Thoracic aorta (tissue), 2 donors: ENCODE measurements around the gene YBEY. TPM values are rescaled to one million over a fixed set of nuclear protein-coding genes. Genes with fewer than 3 reads are reported as not detected.

Experiments
- ATAC-seq: fragments of 150-250 bp; one replicate; pipeline ENCODE4 v1.8.0; 2017; ENCODE audit warnings: low read depth; ENCODE audit not compliant: insufficient number of reproducible peaks, low FRiP score
- DNase-seq: peaks from one replicate; pipeline ENCODE4 v3.0.0-alpha.2; 2020; ENCODE audit warnings: low spot score
- H3K27ac ChIP-seq, 2 donors: fragments of 200-600 bp; sonication (generic); 1 replicate in 1 of 2; 2 replicates in 1 of 2; pipeline ENCODE4 v1.5.1; 2016; ENCODE audit warnings: mild to moderate bottlenecking in 2 of 2, moderate library complexity in 2 of 2
- H3K27me3 ChIP-seq: fragments of 200-600 bp; sonication (generic); replicated peaks from 2 replicates; pipeline ENCODE4 v1.6.0; 2016; ENCODE audit warnings: mild to moderate bottlenecking; ENCODE audit not compliant: insufficient read depth
- H3K36me3 ChIP-seq: fragments of 200-600 bp; sonication (generic); one replicate; pipeline ENCODE4 v1.5.1; 2016
- H3K4me1 ChIP-seq, 2 donors: fragments of 200-600 bp; sonication (generic); 1 replicate in 1 of 2; 2 replicates in 1 of 2; pipeline versions ENCODE4 v1.5.1 to v1.6.0; 2016; ENCODE audit warnings: low read depth in 2 of 2, mild to moderate bottlenecking in 1 of 2; ENCODE audit not compliant: control insufficient read depth in 1 of 2
- H3K4me3 ChIP-seq: fragments of 200-600 bp; sonication (generic); 2 replicates; pipeline ENCODE4 v1.5.1; 2016; ENCODE audit warnings: mild to moderate bottlenecking
- H3K9me3 ChIP-seq: fragments of 200-600 bp; sonication (generic); 2 replicates; pipeline ENCODE4 v1.5.1; 2016
- total RNA-seq, 2 donors: library from RNA; depleted of rRNA; stranded (reverse); fragments of >200 nt; gene quantifications; one replicate each; pipeline versions ENCODE4 v1.1.0 to v1.2.3, GENCODE V29; 2016
- TF ChIP-seq, protein P1 (sequence below): fragments of 200-600 bp; sonication (generic); IDR thresholded peaks from one replicate; pipeline ENCODE4 v1.5.1; 2019; ENCODE audit warnings: antibody characterized with exemption

Gene YBEY
- total RNA-seq, 2 donors from 2014 or later: 5.1 to 11.9 TPM

DNA sequence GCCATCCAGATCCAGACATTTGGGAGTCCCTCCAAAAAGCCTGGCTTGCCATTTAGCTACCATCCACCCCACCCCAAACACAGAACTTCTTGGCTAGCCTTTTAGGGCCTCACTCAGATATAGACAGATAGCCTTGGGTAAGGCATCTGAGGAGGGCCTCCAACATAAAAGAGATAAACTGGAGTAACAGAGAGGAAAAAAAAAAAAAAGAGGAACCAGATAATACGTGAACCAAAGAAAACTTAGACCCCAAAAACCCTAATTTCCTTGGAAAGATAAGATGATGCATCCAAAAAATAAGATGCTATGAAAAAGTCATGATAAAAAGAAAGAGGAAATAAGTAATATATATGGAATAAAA is 37.7 kb upstream of the YBEY start:
- ATAC-seq: no peak
- TF ChIP-seq, protein P1, sequence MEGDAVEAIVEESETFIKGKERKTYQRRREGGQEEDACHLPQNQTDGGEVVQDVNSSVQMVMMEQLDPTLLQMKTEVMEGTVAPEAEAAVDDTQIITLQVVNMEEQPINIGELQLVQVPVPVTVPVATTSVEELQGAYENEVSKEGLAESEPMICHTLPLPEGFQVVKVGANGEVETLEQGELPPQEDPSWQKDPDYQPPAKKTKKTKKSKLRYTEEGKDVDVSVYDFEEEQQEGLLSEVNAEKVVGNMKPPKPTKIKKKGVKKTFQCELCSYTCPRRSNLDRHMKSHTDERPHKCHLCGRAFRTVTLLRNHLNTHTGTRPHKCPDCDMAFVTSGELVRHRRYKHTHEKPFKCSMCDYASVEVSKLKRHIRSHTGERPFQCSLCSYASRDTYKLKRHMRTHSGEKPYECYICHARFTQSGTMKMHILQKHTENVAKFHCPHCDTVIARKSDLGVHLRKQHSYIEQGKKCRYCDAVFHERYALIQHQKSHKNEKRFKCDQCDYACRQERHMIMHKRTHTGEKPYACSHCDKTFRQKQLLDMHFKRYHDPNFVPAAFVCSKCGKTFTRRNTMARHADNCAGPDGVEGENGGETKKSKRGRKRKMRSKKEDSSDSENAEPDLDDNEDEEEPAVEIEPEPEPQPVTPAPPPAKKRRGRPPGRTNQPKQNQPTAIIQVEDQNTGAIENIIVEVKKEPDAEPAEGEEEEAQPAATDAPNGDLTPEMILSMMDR: no peak
- Histone ChIP-seq H3K36me3 (peaks cover 69% of the 10 kb centered on the region), H3K27me3 (no peaks in the 10 kb centered on the region), H3K4me1 (no peaks in the 10 kb centered on the region), H3K4me3 (no peak overlapping the region), H3K27ac (no peak overlapping the region), H3K9me3 (no peaks in the 10 kb centered on the region)
- no peak for DNase-seq

DNA sequence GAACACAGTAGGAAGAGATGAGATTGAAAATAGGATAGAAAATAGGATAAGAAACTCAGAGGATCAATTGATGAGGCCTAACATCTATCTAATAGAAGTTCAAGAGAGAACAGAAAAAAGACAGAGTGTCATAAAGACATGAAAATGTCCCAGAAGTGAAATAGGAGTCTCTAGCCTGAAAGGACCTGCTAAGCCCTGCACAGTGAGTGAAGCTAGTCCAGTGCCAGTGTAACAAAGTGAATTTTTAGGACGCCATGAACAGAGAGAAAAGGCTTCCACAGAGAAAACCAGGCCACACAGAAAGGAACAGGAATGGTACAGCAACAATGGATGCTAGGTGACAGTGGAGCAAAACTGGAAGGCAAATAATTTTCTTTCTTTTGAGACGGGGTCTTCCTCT is 37.3 kb upstream of the YBEY start:
- ATAC-seq (no peak), DNase-seq (no peak)
- Histone ChIP-seq H3K4me3 (no peak overlapping the region), H3K36me3 (peaks cover 68% of the 10 kb centered on the region), H3K27ac (no peak overlapping the region), H3K9me3 (no peaks in the 10 kb centered on the region), H3K4me1 (no peaks in the 10 kb centered on the region), H3K27me3 (no peaks in the 10 kb centered on the region)
- TF ChIP-seq, protein P1: no peak

DNA sequence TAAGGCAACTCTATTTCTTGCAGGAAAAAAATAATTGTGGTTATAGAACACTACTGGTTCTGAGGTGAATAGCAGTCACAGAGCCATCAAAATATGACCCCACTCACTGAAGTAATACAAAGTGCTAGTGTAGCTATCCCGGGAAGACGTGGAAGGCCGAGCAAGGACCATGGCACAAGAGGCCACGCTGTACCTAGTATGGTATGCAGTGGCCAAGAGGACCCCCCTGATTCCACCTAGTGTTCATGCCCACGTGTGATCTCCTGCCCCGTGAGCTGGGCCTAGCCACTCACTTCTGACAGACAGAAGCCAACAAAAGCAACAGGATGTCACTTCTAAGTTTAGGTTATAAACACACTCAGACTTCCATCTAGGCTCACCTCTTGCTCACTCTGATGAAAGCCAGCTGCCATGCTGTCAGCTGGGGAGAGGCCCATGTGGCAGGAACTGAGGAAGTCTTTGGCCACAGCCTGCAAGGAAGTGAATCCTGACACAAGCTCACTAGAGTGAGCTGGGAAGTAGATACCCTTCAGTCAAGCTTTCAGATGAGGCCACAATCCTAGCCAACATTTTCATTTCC is 35.9 kb upstream of the YBEY start:
- no peaks in the 10 kb centered on the region for H3K27me3 ChIP-seq
- DNase-seq (no peak), ATAC-seq (no peak)
- peaks cover 69% of the 10 kb centered on the region for H3K36me3 ChIP-seq
- no peak overlapping the region for H3K4me3 ChIP-seq
- H3K4me1 ChIP-seq: no peaks in the 10 kb centered on the region
- H3K27ac ChIP-seq: no peak overlapping the region
- TF ChIP-seq, protein P1: no peak
- H3K9me3 ChIP-seq: no peaks in the 10 kb centered on the region

DNA sequence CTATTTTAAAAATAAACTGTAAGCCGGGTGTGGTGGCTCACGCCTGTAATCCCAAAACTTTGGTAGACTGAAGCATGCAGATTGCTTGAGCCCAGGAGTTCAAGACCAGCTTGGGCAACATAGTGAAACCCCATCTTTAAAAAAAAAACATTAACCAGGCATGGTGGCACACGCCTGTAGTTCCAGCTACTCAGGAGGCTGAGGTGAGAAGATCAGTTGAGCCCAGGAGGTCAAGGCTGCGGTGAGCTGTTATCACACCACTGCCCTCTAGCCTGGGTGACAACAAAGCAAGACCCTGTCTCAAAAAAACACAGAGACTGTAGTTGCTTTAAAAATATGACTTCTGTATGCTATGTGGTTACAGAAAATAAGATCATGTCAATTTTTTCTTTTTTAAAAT is 33.3 kb upstream of the YBEY start:
- Histone ChIP-seq H3K9me3 (no peaks in the 10 kb centered on the region), H3K4me1 (no peaks in the 10 kb centered on the region), H3K4me3 (no peak overlapping the region), H3K36me3 (peaks cover 78% of the 10 kb centered on the region), H3K27me3 (no peaks in the 10 kb centered on the region), H3K27ac (no peak overlapping the region)
- TF ChIP-seq, protein P1: no peak
- DNase-seq: no peak
- ATAC-seq: no peak

DNA sequence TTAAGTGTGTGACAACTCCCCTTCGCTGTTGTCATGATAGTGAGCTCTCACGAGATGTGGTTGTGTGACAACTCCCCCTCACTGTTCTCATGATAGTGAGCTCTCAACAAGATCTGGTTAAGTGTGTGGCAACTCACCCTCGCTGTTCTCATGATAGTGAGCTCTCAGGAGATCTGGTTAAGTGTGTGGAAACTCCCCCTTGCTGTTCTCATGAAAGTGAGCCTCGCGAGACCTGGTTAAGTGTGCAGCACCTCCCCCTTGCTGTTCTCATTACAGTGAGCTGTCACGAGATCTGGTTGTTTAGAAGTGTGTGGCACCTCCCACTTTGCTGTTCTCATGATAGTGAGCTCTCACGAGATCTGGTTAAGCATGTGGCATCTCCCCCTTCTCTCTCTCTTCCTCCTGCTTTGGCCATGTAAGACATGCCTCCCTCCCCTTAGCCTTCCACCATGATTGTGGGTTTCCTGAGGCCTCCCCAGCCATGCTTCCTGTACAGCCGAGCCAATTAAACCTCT is 32.5 kb upstream of the YBEY start:
- Histone ChIP-seq H3K4me1 (no peaks in the 10 kb centered on the region), H3K36me3 (peaks cover 82% of the 10 kb centered on the region), H3K9me3 (no peaks in the 10 kb centered on the region), H3K27me3 (no peaks in the 10 kb centered on the region), H3K27ac (no peak overlapping the region), H3K4me3 (no peak overlapping the region)
- no peak for ATAC-seq
- TF ChIP-seq, protein P1: no peak
- DNase-seq: no peak
